Stimulated activated CD8-positive, alpha-beta memory T cell treated with anti-CD3 and anti-CD28 coated beads, Interleukin-4, amount 100 ng/mL, for 24 hours (primary cell): ENCODE data around the gene THSD7A.
"Not testable (repeated sequence)": the region's sequence is repeated elsewhere in the genome, so short reads cannot be mapped to it uniquely, and the experiment has no call there.

Source experiments
- DNase-seq: peaks from one replicate; pipeline ENCODE4 v3.0.0-alpha.2; 2020; ENCODE audit warnings: low read depth

The THSD7A gene

DNA sequence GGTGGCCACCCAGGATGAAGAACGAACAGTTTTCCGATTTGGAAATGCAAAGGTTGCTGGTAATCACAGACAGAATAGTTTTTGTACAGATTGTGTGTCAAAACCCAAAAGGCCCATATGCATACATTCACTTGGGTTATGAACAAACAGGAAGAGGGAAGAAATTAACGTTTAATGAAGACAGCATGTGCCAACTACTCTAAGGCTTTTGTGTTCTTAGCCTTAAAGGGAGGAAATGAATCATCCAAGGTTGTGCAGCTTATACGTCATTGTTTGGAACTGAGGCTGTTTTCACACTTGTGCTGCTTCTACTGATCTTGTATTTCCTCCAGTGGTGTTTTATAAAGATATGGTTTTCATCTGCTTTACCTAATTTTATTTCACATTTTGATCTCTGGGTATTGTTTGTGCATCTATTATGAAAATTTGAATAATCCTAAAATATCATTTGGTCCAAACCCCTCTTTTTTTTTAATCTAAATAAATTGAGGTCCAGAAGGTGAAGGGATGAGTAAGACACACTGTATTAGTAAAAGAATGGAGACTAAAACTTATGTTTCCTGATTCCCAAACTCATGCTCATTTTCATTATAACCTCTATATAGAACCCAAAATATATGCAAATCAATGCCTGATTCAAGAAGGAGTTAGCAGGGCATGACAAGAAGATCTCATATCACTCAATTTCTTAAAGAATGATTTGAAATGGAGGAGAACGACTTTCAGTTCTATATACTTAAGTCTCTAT is 373.1 kb downstream of the THSD7A start:
- DNase-seq = no peak

GRCh38 chr7:11457419-11457818 is 374.6 kb downstream of the THSD7A start:
- no peak for DNase-seq

DNA sequence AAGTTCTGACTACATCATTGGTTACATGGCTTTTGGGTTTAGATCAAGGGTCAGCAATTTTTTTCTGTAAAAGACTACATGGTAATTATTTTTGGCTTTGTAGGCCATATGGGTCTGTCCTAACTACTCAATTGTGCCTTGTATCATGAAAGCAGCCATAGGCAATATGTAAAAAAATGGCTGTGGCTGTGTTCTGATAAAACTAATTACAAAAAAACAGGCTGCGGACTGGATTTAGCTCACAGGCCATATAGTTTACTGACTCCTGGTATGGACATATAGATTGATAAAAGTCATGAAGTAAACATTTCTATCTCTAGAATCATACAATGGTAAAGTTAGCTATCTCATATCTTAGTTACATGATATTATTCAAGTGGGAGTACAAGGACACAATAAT is 375.4 kb downstream of the THSD7A start:
- DNase-seq = no peak

- DNase-seq = no peak
Measured at GRCh38 chr7:11452476-11452875, 379.5 kb downstream of the THSD7A start.

GRCh38 chr7:11450281-11450680 is 381.7 kb downstream of the THSD7A start:
- no peak for DNase-seq

- no peak for DNase-seq
Measured at GRCh38 chr7:11449316-11449715, 382.7 kb downstream of the THSD7A start.

DNA sequence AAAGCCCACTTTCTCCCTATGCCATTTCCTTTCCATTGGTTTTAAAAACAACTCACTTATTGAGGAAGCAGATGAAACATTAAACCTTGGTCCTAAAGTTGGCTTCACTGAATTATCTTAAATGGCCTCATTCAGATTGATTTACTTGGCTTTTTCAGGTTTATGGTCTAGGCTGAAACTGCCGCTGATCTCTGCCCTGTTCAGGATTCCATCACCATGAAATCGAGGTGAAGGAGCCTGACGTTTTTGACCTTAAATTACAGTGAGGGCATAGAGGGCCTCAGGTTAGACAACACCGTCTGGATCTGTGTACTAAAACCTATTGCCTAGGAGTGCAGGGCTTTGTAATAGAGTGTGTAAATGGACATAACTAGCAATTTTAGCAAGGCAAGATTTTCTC is 383.7 kb downstream of the THSD7A start:
- no peak for DNase-seq

- DNase-seq = no peak
Measured at GRCh38 chr7:11447106-11447505, 384.9 kb downstream of the THSD7A start.

- not testable (repeated sequence) for DNase-seq
Measured at GRCh38 chr7:11443934-11444333, 388.1 kb downstream of the THSD7A start.

GRCh38 chr7:11437994-11438393 is 394.0 kb downstream of the THSD7A start:
- DNase-seq = no peak

DNA sequence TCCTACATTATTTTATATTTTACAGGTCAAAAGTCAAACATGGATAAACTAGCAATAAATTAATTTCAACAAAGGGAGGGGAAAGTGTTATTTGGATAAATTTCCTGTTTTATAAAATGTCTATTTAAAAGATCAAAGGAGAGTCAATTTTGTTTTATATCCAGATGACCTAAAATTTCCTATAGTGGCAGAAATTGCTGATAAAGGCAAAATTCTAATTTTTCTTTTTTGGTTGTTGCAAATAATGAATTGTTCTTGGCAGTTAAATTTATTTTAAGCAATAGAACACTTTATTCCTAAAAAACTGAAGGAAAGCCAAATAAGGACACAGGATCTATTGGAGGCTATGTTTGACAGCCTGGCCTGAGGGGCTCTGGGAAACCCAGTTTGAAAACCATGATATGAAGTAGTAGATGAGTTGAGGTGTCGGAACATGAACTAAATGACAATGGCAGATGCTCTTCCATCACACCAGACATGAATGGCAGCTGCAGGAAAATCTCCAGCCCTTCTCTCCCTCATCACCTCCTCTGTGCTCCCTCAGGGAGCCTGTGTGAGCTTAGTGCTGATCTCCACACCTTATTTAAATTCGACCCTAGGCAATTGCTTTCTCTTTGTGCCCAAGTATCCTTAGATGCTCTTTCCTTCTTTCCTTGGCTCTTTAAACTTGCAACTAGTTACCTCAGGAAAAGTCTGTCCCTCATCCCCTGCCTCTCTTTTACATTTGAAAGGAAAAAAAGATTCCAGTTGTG is 395.0 kb downstream of the THSD7A start:
- no peak for DNase-seq

- no peak for DNase-seq
Measured at GRCh38 chr7:11436316-11436715, 395.7 kb downstream of the THSD7A start.

GRCh38 chr7:11434366-11434765 is 397.6 kb downstream of the THSD7A start:
- DNase-seq = no peak

GRCh38 chr7:11430841-11431240 is 401.2 kb downstream of the THSD7A start:
- DNase-seq = no peak

- no peak for DNase-seq
Measured at GRCh38 chr7:11430112-11430511, 401.9 kb downstream of the THSD7A start.

GRCh38 chr7:11428877-11429581 is 403.0 kb downstream of the THSD7A start:
- DNase-seq = no peak

DNA sequence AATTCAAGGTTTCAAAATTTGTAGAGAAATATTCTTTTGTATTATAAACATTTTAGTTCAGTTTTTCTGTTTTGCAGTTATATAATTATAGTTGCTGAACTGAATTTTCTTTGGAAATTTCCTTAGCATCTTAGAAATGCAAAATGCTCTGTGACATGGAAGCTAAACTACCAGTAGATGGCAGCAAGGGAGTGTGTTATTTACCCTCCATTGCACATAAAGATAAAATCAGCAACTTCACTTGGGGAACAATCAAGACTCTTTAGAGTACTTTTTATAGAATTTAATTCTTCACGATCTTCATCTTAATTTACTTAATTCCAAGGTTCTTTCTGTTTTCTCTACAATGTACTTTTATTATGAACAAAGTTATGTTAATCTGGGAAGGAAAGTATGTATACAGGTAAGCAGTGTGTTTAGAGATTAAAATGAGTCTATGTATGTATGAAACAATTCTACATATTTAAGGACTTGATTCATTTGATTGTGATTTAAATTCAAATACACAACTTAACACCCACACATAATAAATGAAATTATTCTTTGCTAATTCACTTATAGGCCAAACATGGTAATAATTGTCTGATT is 404.2 kb downstream of the THSD7A start:
- no peak for DNase-seq

- no peak for DNase-seq
Measured at GRCh38 chr7:11424006-11424405, 408.0 kb downstream of the THSD7A start.

GRCh38 chr7:11420049-11420448 is 411.9 kb downstream of the THSD7A start:
- DNase-seq = no peak

DNA sequence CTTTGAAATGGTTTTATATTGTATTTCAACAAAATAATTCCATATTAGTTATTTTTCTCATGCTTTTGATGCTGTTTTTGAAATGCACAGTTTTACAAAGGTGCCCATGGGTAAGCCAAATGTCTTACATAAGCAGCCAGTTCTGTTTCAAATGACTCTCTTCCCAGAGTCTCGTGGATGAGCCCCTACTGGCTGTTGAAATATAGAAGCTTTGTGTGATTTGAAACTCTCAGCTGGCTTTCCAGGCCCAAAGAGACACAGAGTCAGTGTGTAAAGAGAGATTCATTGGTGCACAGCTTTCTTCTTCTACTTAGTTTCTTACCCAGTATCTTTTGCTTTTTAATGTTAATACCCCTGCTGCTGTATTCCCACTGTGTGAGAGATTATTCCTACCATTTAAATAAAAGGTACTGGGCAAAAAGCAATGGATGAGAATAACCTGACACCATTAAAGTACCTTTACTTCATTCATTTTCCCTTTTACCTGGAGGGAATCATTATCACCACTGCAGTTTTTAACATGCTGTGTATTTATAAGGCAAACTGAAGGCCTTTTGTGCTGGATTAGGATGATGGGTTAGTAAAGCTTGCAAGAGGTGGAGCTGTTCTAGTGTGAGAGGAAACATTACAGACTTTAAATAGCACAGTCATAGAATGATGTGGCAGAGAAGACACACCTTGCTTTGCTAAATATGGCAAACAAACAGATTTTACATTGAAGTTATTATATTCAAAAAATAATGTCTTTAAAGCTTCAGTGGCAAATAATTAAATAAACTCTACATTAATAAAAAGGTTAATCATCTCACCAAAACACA is 415.1 kb downstream of the THSD7A start:
- DNase-seq = no peak

GRCh38 chr7:11415101-11415500 is 416.9 kb downstream of the THSD7A start:
- no peak for DNase-seq

GRCh38 chr7:11413901-11414300 is 418.1 kb downstream of the THSD7A start:
- DNase-seq = no peak
